Activated naive CD4-positive, alpha-beta T cell treated with anti-CD3 and anti-CD28 coated beads, Interleukin-2, amount 10 ng/mL, durations not matched to agents 7 days and 5 days (primary cell): ENCODE data around the gene ERO1A.

ENCODE experiments used
- CTCF ChIA-PET: fragments of 350-600 bp; sonication (Branson Sonifier 250); formaldehyde crosslinking; loops from one replicate; lab custom pipeline; 2021; ENCODE audit warnings: antibody characterized with exemption; lab: Charles Lee
- DNase-seq: peaks from one replicate; pipeline ENCODE4 v3.0.0-alpha.2; 2020
- H3K27ac Mint-ChIP-seq: one replicate; pipeline ENCODE4 v1.8.0; 2021; ENCODE audit warnings: mild to moderate bottlenecking, moderate library complexity, mixed read lengths
- H3K27me3 Mint-ChIP-seq: one replicate; pipeline ENCODE4 v1.8.0; 2021; ENCODE audit warnings: mild to moderate bottlenecking, mixed read lengths
- H3K36me3 Mint-ChIP-seq: one replicate; pipeline ENCODE4 v1.8.0; 2021; ENCODE audit warnings: mixed read lengths
- H3K4me1 Mint-ChIP-seq: one replicate; pipeline ENCODE4 v1.8.0; 2021; ENCODE audit warnings: mixed read lengths
- H3K4me3 Mint-ChIP-seq: one replicate; pipeline ENCODE4 v1.8.0; 2021; ENCODE audit warnings: mild to moderate bottlenecking, moderate library complexity, mixed read lengths
- H3K9me3 Mint-ChIP-seq: one replicate; pipeline ENCODE4 v1.8.0; 2021; ENCODE audit warnings: mixed read lengths

ERO1A gene

GRCh38 chr14:52609445-52610044, 85.8 kb downstream of the ERO1A start:
- DNase-seq: no peak
- Mint-ChIP-seq H3K27ac (no peak overlapping the region), H3K27me3 (peaks cover 16% of the 10 kb centered on the region), H3K36me3 (no peaks in the 10 kb centered on the region), H3K4me3 (no peak overlapping the region), H3K9me3 (no peaks in the 10 kb centered on the region), H3K4me1 (no peaks in the 10 kb centered on the region)
- CTCF ChIA-PET: no interaction called here

DNA sequence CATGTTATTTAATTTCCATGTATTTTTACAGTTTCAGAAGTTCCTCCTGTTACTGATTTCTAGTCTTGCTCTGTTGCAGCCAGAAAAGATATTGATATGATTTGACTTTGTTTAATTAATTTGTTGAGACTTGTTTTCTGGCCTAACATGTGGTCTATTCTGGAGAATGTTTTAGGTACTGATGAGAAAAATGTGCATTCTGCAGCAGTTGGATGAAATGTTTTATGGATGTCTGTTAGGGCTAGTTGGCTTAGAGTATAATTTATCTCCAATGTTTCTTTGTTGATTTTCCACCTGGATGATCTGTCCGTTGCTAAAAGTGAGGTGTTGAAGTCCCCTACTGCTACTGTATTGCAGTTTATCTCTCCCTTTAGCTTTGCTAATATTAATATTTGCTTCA, 88.3 kb downstream of the ERO1A start:
- peaks cover 2% of the 10 kb centered on the region for H3K9me3 Mint-ChIP-seq
- H3K36me3 Mint-ChIP-seq: no peaks in the 10 kb centered on the region
- no peak for DNase-seq
- H3K4me1 Mint-ChIP-seq: peaks cover 4% of the 10 kb centered on the region
- H3K4me3 Mint-ChIP-seq: no peak overlapping the region
- CTCF ChIA-PET: no interaction called here
- H3K27me3 Mint-ChIP-seq: peaks cover 13% of the 10 kb centered on the region
- H3K27ac Mint-ChIP-seq: no peak overlapping the region

- H3K27ac Mint-ChIP-seq: no peak overlapping the region
- CTCF ChIA-PET: no interaction called here
- no peak for DNase-seq
- peaks cover 8% of the 10 kb centered on the region for H3K27me3 Mint-ChIP-seq
- peaks cover 2% of the 10 kb centered on the region for H3K9me3 Mint-ChIP-seq
- H3K4me3 Mint-ChIP-seq: no peak overlapping the region
- H3K36me3 Mint-ChIP-seq: no peaks in the 10 kb centered on the region
- H3K4me1 Mint-ChIP-seq: peaks cover 4% of the 10 kb centered on the region
These were observed 93.2 kb downstream of the ERO1A start for GRCh38 chr14:52602131-52602530.

- CTCF ChIA-PET: no interaction called here
- H3K4me3 Mint-ChIP-seq: no peak overlapping the region
- peaks cover 4% of the 10 kb centered on the region for H3K4me1 Mint-ChIP-seq
- no peak for DNase-seq
- peaks cover 6% of the 10 kb centered on the region for H3K27me3 Mint-ChIP-seq
- H3K27ac Mint-ChIP-seq: no peak overlapping the region
- peaks cover 4% of the 10 kb centered on the region for H3K9me3 Mint-ChIP-seq
- H3K36me3 Mint-ChIP-seq: no peaks in the 10 kb centered on the region
These were observed 95.4 kb downstream of the ERO1A start for GRCh38 chr14:52599974-52600373.

DNA sequence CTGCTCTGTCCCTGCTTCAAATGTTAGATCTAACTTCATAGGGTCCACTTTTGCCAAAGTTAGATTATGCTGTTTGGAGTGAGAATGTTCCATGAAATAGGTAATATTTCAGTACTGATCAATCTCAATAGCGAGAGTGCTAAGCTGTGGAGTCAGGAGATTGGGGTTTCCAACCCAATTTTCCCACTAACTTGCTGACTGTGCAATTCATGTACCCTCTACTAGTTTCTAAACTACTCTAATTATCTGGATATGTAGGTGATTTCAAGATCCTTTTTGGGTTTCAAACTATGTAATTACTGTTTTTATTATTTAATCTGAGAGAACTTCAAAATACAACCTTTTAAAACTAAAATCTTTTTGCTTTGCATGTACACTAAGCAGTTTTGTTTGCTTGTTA, 96.8 kb downstream of the ERO1A start:
- Mint-ChIP-seq H3K9me3 (peaks cover 4% of the 10 kb centered on the region), H3K4me1 (peaks cover 4% of the 10 kb centered on the region), H3K4me3 (no peak overlapping the region), H3K27ac (no peak overlapping the region), H3K27me3 (peaks cover 6% of the 10 kb centered on the region), H3K36me3 (no peaks in the 10 kb centered on the region)
- CTCF ChIA-PET: no interaction called here
- DNase-seq: no peak

DNA sequence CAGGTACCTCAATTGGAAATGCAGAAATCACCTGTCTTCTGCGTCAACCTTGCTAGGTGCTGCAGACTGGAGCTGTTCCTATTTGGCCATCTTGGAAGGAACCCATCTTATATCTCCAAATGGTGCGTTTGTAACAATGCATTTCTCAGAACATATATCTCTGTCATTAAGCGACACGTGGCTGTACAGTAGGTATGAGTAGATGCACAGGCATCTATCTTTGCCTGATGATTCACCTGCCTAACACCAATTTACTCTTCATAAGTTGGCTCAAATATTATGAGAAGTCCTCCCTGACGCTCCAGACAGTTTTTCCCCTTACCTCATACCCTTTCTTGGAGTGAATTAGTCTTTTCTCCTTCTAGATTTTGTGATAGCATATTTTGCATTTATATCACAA, 98.5 kb downstream of the ERO1A start:
- no peak for DNase-seq
- peaks cover 4% of the 10 kb centered on the region for H3K9me3 Mint-ChIP-seq
- H3K4me1 Mint-ChIP-seq: no peaks in the 10 kb centered on the region
- no peak overlapping the region for H3K4me3 Mint-ChIP-seq
- peaks cover 6% of the 10 kb centered on the region for H3K27me3 Mint-ChIP-seq
- CTCF ChIA-PET: no interaction called here
- no peaks in the 10 kb centered on the region for H3K36me3 Mint-ChIP-seq
- no peak overlapping the region for H3K27ac Mint-ChIP-seq

DNA sequence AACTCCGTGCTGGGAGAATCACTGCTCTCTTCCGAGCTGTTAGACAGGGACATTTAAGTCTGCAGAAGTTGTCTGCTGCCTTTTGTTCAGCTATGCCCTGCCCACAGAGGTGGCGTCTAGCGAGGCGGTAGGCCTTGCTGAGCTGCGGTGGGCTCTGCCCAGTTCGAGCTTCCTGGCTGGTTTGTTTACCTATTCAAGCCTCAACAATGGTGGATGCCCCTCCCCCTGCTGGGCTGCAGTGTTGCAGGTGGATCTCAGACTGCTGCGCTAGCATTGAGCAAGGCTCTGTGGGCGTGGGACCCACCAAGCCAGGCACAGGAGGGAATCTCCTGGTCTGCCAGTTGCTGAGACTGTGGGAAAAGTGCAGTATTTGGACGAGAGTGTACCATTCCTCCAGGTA, 99.0 kb downstream of the ERO1A start:
- CTCF ChIA-PET: no interaction called here
- Mint-ChIP-seq H3K9me3 (peaks cover 5% of the 10 kb centered on the region), H3K27ac (no peak overlapping the region), H3K4me1 (no peaks in the 10 kb centered on the region), H3K27me3 (peaks cover 6% of the 10 kb centered on the region), H3K4me3 (no peak overlapping the region), H3K36me3 (no peaks in the 10 kb centered on the region)
- no peak for DNase-seq

GRCh38 chr14:52590318-52590717, 105.0 kb downstream of the ERO1A start:
- H3K4me1 Mint-ChIP-seq: no peaks in the 10 kb centered on the region
- H3K9me3 Mint-ChIP-seq: peaks cover 3% of the 10 kb centered on the region
- DNase-seq: no peak
- no peak overlapping the region for H3K4me3 Mint-ChIP-seq
- CTCF ChIA-PET: no interaction called here
- no peaks in the 10 kb centered on the region for H3K36me3 Mint-ChIP-seq
- H3K27ac Mint-ChIP-seq: no peak overlapping the region
- H3K27me3 Mint-ChIP-seq: peaks cover 8% of the 10 kb centered on the region
